ENCODE data around the gene USP32.
"Not testable (repeated sequence)": the region's sequence is repeated elsewhere in the genome, so short reads cannot be mapped to it uniquely, and the experiment has no call there.

Gene USP32

GRCh38 chr17:60315650-60316049 lies 76.3 kb downstream of the USP32 start:
- TF ChIP-seq CTCF (IDR thresholded peaks at IDR 0.05; ENCODE audit: borderline replicate concordance, control extremely low read depth, extremely low read depth, insufficient read depth, missing control alignments): no peak
- in situ Hi-C loops (cut with MboI; ENCODE audit: low sequenced_read_pairs, unreplicated experiment): no loop called here
- DNase-seq (ENCODE audit: low spot score): no peak

GRCh38 chr17:60314900-60315299 lies 77.0 kb downstream of the USP32 start:
- DNase-seq (ENCODE audit: low spot score); in situ Hi-C loops (cut with MboI; ENCODE audit: low sequenced_read_pairs, unreplicated experiment): not testable (repeated sequence)

- peak; percentile 33 for DNase-seq (ENCODE audit: low spot score)
- TF ChIP-seq CTCF (IDR thresholded peaks at IDR 0.05; ENCODE audit: borderline replicate concordance, control extremely low read depth, extremely low read depth, insufficient read depth, missing control alignments): no peak
- in situ Hi-C loops (cut with MboI; ENCODE audit: low sequenced_read_pairs, unreplicated experiment): no loop called here
Observed at GRCh38 chr17:60314423-60314822, 77.5 kb downstream of the USP32 start.

- in situ Hi-C loops (cut with MboI; ENCODE audit: low sequenced_read_pairs, unreplicated experiment): no loop called here
- DNase-seq (ENCODE audit: low spot score): no peak
- no peak for TF ChIP-seq CTCF (IDR thresholded peaks at IDR 0.05; ENCODE audit: borderline replicate concordance, control extremely low read depth, extremely low read depth, insufficient read depth, missing control alignments)
Observed at GRCh38 chr17:60311936-60312335, 80.0 kb downstream of the USP32 start.

- no peak for DNase-seq (ENCODE audit: low spot score)
- in situ Hi-C loops (cut with MboI; ENCODE audit: low sequenced_read_pairs, unreplicated experiment): no loop called here
- TF ChIP-seq CTCF (IDR thresholded peaks at IDR 0.05; ENCODE audit: borderline replicate concordance, control extremely low read depth, extremely low read depth, insufficient read depth, missing control alignments): no peak
Observed at GRCh38 chr17:60311186-60311585, 80.7 kb downstream of the USP32 start.

- TF ChIP-seq CTCF (IDR thresholded peaks at IDR 0.05; ENCODE audit: borderline replicate concordance, control extremely low read depth, extremely low read depth, insufficient read depth, missing control alignments): no peak
- peak; percentile 27 for DNase-seq (ENCODE audit: low spot score)
- in situ Hi-C loops (cut with MboI; ENCODE audit: low sequenced_read_pairs, unreplicated experiment): no loop called here
Observed at GRCh38 chr17:60305141-60305540, 86.8 kb downstream of the USP32 start.

GRCh38 chr17:60304502-60304901 lies 87.4 kb downstream of the USP32 start:
- in situ Hi-C loops (cut with MboI; ENCODE audit: low sequenced_read_pairs, unreplicated experiment): no loop called here
- TF ChIP-seq CTCF (IDR thresholded peaks at IDR 0.05; ENCODE audit: borderline replicate concordance, control extremely low read depth, extremely low read depth, insufficient read depth, missing control alignments): no peak
- DNase-seq (ENCODE audit: low spot score): no peak

All from GM13976 (cell line).